Fibroblast of peridontal ligament (primary cell): ENCODE measurements around the gene NT5C.

Experiments
- DNase-seq: peaks from one replicate; pipeline ENCODE4 v3.0.0-alpha.2; 2010; ENCODE audit errors: extremely low read depth

Gene NT5C

DNA sequence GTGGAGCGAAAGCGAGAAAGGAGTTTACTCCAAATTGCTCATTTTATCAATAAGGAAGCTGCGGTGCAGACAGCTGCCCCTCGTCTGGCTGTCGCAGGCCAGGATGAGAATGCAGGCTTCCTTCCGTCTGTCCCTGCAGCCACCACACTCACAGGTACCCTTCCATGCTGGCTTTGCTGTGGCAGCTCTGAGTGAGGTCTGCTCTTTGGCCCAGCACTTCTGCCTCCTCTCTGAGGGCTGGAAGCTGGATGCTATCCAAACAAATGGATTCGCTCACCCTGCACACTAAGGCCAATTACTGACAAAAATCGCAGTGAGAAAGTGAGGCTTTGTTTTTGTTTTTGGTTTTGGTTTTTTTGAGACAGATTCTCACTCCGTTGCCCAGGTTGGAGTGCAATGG, 14.8 kb downstream of the NT5C start:
- DNase-seq: no peak

DNA sequence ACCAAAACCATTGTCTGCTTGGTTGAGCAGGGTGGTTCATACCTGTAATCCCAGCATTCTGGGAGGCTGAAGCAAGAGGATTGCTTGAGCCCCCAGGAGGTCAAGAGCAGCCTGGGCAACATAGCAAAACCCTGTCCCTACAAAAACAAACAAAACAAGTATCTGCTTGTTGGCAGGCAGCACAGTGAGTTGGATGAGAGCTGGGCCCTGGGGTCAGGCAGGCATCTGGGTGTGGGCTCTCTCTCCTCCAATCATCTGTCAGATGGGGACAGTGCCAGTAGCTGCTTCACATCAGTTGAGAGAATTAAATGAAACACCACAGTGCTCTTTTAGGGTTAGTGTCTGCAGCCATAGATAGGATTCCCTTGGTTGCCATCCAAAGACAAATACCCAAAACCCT, 16.0 kb downstream of the NT5C start:
- peak; percentile 32 for DNase-seq

DNA sequence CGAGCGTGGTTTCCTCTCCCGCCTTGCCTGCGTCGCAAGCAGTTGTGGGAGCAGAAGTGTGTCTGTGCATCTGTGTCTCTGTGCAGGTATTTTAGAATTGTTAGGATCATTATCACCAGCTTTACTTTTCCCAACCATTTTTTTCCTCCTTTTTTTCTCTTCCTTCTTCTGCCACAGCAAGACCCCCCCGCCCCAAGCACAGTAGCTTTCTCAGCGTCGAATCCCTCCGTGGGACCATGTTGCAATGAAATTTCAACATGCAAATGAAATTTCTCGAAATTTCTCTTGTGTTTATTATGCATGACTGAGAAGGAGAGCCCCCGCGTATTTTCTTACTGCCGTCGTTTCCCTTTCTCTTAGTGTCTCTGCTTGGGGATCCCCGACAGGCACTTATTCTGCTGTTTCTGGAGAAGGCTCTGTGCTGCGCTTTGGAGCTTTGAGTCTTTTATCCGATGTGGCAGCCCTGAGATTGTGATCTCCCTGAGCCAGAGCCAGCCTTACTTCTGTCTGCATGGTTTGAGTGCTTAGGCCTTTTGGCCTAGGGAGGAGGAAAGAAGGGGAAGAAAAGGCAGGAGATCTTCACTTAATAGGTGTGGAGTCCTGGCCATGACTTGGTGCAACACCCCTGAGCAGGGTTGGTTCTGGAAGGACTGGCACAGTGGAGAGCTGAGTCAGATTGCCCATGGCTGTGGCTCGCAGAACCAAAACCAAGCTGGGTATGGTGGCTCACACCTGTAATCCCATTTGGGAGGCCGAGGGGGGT, 16.8 kb downstream of the NT5C start:
- peak; percentile 31 for DNase-seq

DNA sequence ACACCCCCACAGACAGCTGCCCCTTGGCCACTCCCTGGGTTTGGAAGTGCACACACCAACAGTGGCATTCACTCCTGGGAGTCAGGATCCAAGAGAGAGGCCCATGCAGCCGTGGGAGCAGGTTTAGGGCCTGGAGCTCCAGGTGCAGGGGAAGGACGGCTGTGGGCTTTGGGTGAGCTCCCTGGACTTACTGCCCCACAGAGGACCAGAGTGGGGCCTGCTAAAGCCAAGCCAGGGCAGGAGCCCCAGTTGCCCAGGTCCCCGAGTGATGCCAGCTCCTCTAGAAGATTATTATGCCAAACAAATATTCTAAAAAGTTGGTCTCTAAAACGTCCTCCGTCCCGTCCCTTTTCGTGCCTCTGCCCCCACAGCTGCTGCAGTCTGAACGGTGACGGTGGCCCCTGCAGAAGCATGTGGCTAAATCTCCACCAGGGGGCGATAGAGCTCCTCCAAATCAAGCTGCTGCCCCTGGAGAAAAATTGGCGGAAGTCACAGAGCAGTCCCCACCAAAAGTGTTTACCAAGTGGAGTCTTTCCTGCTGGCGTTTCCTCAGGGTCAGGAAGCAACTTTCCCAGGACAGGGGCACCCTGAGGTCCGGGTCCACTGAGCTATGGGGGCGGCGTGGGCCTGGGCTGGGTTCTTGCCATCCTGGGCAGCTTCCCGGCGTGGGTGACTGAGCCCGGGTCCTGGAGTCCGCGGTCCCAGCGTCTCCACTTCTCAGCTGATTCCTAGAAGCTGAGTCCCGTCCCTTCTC, 17.6 kb downstream of the NT5C start:
- DNase-seq: peak; percentile 94

DNA sequence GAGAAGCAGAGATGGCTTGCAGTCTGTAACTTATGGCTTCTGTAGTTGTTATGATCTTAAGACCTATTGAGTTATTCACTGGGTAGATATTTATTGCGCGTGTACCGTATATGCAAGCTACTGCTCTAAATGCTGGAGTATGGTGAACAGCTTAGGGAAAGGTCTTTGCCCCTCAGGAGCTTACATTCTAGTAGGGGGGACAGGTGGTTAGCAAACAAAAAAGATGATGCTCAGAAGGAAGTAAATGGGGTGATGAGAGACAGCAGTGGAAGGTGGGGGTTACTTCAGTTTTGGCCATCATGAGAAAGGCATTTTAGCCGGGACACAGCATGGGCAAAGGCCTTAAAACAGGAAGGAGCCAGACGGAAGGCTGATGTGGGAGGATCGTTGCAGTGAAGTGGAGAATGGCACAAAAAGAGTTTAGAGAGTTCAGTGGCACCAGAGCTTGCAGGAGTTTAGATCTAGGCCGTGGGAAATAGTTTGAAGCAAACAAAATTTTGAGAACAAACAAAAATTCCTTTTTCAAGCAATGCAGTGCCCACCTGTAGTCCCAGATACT, 19.7 kb downstream of the NT5C start:
- no peak for DNase-seq

DNA sequence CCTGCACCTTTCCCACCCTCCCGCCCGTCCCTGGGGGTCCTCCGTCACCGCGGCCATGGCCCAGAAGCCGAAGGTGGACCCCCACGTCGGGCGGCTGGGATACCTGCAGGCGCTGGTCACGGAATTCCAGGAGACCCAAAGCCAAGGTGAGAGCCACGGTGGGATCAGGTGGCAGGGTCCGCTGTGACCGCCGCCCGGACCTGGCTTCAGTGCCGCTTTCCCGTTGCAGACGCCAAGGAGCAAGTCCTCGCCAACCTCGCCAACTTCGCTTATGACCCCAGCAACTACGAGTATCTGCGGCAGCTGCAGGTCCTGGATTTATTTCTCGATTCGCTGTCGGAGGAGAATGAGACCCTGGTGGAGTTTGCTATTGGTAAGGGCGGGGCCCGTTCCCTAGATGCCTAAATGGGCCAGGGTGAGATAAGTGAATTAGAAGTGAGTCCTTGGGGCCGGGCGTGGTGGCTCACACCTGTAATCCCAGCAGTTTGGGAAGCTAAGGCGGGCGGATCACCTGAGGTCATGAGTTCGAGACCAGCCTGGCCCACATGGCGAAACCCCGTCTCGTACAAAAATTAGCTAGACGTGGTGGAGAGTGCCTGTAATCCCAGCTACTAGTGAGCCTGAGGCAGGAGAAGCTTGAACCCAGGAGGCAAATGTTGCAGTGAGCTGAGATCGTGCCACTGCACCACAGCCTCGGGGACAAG, 21.2 kb downstream of the NT5C start:
- DNase-seq: no peak

DNA sequence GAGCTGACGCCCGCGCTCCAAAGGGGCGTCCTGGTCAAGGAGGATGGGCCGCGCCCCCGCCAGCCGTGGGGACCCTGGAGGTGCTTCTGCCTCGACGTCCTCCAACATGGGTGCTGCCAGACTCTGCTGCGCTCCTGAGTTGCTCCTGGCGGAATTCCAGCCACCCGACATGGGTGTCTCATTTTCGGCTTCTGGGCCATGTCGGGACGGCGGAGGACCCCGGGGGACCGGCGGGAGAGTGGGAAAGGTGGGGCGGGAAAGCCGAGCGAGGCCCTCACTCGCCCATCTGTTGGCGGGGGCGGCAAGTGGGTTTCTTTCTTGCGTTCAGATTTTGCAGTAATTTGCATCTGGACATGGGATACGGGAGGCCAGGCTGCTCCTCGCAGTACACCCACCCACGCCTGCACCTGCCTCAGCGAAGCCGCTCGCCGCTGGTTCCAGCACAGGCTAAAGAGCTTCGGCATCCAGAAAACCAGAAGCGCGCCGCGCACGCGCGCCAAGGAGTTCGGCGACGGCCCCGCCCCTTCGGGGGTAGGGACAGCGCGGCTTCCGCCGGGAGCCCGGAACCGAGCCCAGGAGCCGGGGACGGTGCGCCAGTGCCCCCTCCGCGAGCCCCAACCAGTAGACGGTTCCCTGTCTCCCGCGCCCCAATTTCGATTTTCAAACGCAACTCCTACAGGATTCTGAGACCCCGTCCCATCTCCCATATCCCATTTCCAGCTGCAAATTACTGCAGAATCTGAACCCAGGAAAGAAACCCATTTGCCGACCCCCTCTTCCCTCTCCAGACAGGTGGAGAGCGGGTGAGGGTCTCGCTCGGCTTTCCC, 21.9 kb downstream of the NT5C start, which contains the start of gene ARMC7:
ARMC7 (plus strand) TSS at position 563 of the 827 bp plus-strand sequence. CDS start 320 bp downstream, outside the sequence.
- DNase-seq: peak; percentile 67

DNA sequence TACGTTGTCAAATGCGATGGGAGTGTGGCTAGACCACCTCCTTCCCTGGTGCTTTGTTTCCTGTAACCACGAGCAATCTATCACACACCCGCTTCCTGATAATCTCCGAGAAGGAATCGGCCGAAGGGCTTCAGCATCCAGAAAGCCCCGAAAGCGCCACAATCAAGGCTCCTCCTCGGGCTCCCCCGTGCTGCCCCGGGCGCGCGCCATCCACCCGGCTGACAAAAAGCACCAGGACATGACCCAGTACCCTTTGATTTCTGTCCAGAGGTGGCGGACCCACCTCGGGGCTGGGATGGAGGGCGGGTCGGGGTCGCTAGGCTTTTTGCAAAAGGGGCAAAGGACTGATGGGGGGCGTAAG, 22.5 kb downstream of the NT5C start:
- no peak for DNase-seq

DNA sequence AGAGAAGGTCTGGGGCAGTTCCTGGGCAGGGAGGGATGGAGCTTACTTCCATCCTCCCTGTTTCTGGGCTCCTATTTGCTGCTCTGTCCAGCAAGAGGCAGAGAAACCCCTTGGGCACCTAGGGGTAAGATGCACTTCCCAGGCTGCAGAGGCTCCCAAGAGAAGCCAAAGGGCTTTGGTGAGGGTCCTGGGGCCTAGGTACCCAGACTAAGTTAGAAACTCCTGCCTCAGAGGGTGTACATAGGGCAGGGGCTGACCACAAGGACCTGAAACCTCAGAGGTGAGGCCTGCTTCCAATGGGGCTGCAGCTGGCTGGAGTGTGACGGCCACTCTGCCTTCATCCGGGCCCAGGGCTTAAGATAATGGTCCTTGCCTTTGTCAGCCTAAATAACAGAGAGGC, 23.3 kb downstream of the NT5C start:
- no peak for DNase-seq

DNA sequence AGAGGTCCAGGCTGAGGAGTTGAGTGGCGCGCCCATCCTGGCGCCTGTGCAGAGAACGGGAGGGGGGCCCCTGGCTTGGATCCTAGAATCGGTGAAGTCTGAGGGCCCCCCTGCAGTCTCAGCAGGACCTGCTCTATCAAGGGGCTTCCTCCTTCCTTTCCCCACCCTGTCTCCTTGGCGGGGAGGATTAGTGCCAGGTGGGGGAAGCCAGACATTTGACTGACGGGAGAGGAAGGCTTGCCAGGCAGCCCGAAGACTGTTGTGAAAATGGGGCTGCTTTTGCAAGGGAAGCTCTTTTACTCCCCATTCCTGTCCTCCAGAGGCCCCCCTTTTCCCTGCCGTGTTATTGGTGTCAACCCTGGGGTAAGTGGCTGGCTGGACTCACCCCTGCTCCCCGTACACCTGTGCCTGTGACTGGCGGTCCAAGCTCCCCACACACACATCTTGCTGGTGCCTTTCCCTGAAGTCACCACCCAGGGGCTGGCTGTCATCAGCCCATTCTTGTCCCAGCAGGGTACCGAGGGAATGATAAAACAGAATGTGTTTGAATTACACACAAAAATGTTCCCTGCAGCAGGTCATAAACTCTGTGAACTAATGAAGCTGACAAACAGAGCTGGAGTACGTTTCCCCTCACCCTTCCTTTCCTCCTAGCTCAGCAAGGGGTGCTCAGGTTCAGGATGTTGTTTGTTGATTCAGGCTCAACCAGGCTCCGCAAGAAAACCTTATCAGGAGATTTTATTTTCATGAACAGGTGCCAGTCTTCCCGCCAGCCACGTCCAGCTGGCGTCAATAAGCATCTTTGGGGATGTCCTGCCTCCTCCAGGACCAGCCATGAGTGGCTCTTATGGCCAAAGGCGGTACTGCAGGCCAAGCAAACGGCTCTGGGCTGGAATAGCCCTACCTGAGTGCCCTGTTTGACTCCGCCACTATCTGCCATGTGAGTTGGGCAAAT, 26.1 kb downstream of the NT5C start:
- DNase-seq: no peak

DNA sequence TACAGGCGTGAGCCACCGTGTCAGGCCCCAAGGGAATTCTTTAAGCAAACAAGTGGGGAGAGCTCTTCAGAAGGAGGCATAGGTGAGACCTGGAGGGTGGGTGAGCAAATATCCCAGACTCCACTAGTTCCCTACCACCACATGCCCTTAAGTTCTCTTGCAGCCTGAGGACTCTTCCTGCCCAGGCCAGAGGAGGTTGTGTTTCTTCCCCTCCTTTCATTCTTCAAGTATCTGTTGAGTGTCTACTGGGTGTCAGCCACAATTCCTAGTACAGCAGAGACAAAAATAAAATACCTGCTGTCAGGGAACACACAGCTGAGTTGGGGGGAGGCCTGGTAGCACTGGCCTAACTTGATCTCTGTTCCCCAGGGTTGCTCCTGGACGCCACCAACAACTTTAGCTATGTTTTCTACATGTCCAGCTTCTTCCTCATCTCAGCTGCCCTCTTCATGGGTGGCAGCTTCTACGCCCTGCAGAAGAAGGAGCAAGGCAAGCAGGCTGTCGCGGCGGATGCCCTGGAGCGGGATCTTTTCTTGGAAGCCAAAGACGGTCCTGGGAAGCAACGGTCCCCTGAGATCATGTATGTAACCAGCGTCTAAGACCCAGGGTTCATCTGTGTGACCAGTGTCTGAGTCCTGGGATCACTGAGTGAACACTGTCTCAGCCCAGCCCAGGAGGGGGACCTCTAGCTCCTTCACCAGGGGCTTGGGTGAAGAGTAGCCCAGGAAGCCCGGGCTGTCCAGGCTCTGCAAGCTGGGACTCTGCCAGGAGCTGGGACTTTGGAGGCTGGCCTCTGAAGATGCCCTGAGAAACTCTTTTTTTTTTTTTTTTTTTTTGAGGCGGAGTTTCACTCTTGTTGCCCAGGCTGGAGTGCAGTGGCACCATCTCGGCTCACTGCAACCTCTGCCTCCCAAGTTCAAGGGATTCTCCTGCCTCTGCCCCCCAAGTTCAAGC, 27.7 kb downstream of the NT5C start:
- no peak for DNase-seq

DNA sequence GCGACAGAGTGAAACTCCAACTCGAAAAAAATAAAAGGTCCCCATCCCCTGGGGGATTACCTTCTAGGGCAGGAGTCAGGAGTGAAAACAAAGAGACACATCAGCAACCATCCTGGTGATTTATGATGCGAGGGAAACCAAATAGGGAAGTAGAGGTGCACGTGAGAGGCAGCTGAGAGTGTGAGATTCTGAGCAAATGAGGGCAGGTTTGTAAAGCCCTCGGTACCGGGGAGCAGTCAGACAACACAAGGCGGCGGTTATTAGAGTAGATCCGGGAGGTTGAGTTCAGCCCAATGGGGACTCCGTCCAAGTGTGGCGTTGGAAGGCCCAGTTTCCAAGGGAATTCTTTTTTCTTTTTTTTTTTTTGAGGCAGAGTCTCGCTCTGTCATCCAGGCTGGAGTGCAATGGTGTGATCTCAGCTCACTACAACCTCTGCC, 29.1 kb downstream of the NT5C start:
- no peak for DNase-seq

DNA sequence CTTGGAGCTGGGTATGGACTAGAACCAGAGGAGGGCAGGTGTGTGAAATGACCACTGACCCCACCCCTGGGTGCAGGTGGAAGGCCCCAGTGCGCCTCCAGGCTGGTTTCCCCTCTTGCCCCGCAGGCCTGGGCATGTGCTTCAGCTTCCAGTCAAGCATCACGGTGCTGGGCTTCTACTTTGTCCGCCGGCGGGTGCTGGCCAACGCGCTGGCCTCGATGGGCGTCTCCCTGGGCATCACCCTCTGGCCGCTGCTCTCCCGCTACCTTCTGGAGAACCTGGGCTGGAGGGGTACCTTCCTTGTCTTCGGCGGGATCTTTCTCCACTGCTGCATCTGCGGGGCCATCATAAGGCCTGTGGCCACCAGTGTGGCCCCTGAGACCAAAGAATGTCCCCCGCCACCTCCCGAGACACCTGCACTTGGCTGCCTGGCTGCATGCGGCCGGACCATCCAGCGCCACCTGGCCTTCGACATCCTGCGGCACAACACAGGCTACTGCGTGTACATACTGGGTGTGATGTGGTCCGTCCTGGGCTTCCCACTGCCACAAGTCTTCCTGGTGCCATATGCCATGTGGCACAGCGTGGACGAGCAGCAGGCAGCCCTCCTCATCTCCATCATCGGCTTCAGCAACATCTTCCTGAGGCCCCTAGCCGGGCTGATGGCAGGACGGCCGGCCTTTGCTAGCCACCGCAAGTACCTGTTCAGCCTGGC, 31.5 kb downstream of the NT5C start:
- DNase-seq: no peak

DNA sequence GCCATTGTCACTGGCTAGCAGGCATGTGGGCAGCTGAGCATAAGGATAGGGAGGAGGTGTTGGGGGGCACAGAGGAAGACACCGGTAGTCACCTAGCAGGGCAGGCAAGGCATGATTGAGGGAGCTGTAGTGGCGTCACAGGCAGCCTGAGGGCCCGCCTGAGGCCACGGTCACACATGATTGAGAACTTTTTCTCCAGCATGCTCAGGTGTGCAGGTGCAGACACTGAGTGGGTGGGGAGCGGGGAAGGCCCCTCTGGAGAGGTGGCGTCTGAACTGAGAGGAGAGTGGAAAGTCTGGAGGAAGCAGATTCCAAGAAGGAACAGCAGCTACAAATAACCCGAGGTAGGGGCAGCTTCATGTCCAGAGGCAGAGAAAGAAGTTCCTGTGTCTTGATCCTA, 32.7 kb downstream of the NT5C start:
- DNase-seq: no peak

DNA sequence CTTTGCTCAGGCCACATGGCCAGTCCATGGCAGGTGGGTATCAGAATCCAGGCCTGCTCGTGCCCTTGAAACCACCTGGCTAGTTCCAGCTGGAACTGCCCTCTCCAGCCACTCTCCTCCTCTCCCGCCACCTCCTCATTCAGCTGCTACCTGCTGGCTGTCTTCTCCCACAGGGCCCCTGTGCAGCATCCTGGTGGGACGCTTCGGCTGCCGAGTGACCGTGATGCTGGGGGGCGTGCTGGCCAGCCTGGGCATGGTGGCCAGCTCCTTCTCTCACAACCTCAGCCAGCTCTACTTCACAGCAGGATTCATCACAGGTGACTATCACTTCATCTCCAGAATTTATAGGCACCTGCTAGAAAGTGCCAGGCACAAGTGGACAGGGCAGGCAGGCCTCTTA, 33.7 kb downstream of the NT5C start:
- no peak for DNase-seq

DNA sequence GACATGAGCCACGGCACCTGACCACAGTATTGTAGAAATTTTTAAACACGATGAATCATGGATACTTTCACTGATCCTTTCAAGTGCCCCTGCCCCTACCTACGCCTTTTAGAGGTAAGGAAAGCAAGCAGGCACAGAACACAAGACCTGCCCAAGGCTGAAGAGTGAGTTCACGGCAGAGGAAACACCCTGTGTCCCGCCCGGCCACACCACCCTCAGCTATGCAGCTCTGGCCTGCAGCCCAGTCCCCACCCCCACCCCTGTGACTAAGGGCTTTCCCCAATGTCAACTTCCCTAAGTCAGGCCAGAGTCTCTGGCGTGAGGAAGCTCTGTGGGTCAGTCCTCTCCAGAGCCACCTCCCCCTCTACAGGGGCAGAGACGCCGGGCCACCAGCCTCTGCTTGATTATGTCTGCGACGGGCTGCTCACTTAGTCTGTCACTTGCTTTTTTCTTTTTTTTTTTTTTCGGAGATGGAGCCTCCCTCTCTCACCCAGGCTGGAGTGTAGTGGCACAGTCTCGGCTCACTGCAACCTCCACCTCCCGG, 35.4 kb downstream of the NT5C start:
- no peak for DNase-seq

DNA sequence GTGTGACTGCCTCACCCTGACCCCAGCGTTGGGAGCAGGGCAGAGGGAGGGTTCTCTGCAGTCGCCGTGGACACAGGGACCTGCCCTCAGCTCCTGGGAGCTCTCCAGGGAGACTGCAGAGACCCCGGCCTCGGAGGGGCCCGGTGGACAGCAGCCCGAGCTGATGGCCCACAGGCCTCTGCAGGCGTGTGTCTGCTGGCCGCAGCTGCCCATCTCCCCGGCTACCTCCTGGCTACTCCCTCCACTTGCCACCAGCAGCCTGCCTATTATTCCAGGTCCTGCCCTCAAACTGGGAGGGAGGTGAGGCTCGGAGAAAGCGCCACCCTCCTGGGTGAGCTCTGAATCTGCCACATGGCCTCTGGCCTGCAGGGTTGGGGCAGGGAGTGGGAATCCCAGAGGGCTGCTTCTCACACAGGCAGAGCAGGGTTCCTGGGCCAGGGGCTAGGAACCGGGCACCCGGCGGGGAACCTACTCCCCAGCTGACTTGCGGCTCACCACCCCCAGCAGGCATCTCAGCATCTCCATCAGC, 36.6 kb downstream of the NT5C start:
- DNase-seq: no peak
